Activated CD4-positive, alpha-beta T cell treated with anti-CD3 and anti-CD28 coated beads for 48 hours (primary cell): ENCODE data around the gene EHMT2.
A peak's percentile ranks its signal among the peaks of the same experiment; 100 is the strongest.

Source experiments
- DNase-seq: peaks from one replicate; pipeline ENCODE4 v3.0.0-alpha.2; 2020

EHMT2 gene

GRCh38 chr6:31888276-31889258, 8.9 kb downstream of the EHMT2 start:
- DNase-seq, result peak; percentile 73

- DNase-seq, result no peak
These were observed 10.1 kb downstream of the EHMT2 start for GRCh38 chr6:31887173-31888007.

- DNase-seq, result no peak
These were observed 10.9 kb downstream of the EHMT2 start for GRCh38 chr6:31886541-31886991.

- no peak for DNase-seq
These were observed 12.9 kb downstream of the EHMT2 start for GRCh38 chr6:31884528-31885035.

- no peak for DNase-seq
These were observed 13.8 kb downstream of the EHMT2 start for GRCh38 chr6:31883676-31884075.

- DNase-seq, result no peak
These were observed 15.2 kb downstream of the EHMT2 start for GRCh38 chr6:31882344-31882743.

GRCh38 chr6:31881136-31881859, 16.2 kb downstream of the EHMT2 start:
- no peak for DNase-seq

GRCh38 chr6:31880616-31881015, 16.9 kb downstream of the EHMT2 start:
- no peak for DNase-seq

- DNase-seq, result no peak
These were observed 17.6 kb downstream of the EHMT2 start for GRCh38 chr6:31879901-31880300.

- no peak for DNase-seq
These were observed 18.4 kb downstream of the EHMT2 start for GRCh38 chr6:31879143-31879542.

- DNase-seq, result no peak
These were observed 18.8 kb downstream of the EHMT2 start, which contains the start of gene SLC44A4 for GRCh38 chr6:31878726-31879125. Gene SLC44A4 (minus strand): TSS chr6:31878997. CDS start chr6:31878980, 17 bp downstream.

GRCh38 chr6:31878222-31878621, 19.3 kb downstream of the EHMT2 start:
- DNase-seq, result no peak

- DNase-seq, result no peak
These were observed 19.8 kb downstream of the EHMT2 start for GRCh38 chr6:31877651-31878161.

- DNase-seq, result no peak
These were observed 20.3 kb downstream of the EHMT2 start for GRCh38 chr6:31877125-31877650.

- no peak for DNase-seq
These were observed 21.1 kb downstream of the EHMT2 start for GRCh38 chr6:31876357-31876756.

- no peak for DNase-seq
These were observed 21.6 kb downstream of the EHMT2 start for GRCh38 chr6:31875877-31876276.

- DNase-seq, result no peak
These were observed 22.5 kb downstream of the EHMT2 start for GRCh38 chr6:31874836-31875572.

- DNase-seq, result no peak
These were observed 23.3 kb downstream of the EHMT2 start for GRCh38 chr6:31874084-31874670.

- DNase-seq, result no peak
These were observed 26.3 kb downstream of the EHMT2 start for GRCh38 chr6:31871046-31871659.

GRCh38 chr6:31870385-31870921, 27.0 kb downstream of the EHMT2 start:
- DNase-seq, result no peak
